ENCODE data around the gene NPPB. TPM values are rescaled to one million over a fixed set of nuclear protein-coding genes. Genes with fewer than 3 reads are reported as not detected.

NPPB gene
- total RNA-seq, 1 experiment from 2014 or later: 0.35 TPM

DNA sequence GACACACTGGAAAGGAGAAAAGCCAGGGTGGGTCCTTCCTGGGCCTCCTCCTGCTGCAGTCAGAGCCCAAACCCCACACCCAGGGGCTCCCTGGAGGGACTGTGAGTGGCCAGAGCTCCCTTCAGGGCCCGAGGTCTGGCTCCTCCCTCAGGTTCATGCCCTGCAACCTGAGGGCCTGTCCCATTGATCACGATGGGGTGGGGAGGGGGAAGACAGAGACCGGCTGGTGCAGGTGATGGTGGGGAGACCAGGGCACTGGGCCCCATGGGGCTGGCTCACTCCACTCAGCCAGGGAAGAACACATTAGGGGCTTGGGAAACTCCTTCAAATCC, 30.1 kb upstream of the NPPB start:
- H2AK5ac ChIP-seq (ENCODE audit: insufficient read length, low read length): no peak overlapping the region
- peaks cover 0 to 14% of the 10 kb centered on the region in 2 experiments; a peak in 3 of 4 replicates for H3K4me1 Mint-ChIP-seq
- H3K36me3 Mint-ChIP-seq (ENCODE audit: insufficient read depth in 1 of 3, low read depth in 3 of 3): no peaks in the 10 kb centered on the region
- no peak overlapping the region for H3K18ac ChIP-seq (ENCODE audit: insufficient read length, low read depth, low read length)
- H3K14ac ChIP-seq (ENCODE audit: insufficient read depth, low read length): peak overlapping the region; percentile 49; the same call in 1 of the 2 replicates
- no peaks in the 10 kb centered on the region for H4K20me1 ChIP-seq (ENCODE audit: control insufficient read depth, insufficient read depth, insufficient read length)
- H4K91ac ChIP-seq (ENCODE audit: insufficient read length, low read depth, low read length): no peak overlapping the region
- no peak overlapping the region for H2BK15ac ChIP-seq (ENCODE audit: low read depth, low read length)
- no peak overlapping the region for H3K56ac ChIP-seq (ENCODE audit: insufficient read length, low read depth, low read length)
- no peak overlapping the region for H3K4me3 Mint-ChIP-seq
- H3K23me2 ChIP-seq (ENCODE audit: insufficient read length, low read depth, low read length, poor library complexity, severe bottlenecking): no peaks in the 10 kb centered on the region
- no peak overlapping the region for H4K8ac ChIP-seq (replicated peaks; ENCODE audit: insufficient read length, low read depth, low read length)
- H3K4me2 ChIP-seq (ENCODE audit: insufficient read depth, insufficient read length, low read length): no peak overlapping the region
- DNase-seq: no peak
- H2BK5ac ChIP-seq (ENCODE audit: insufficient read length, low read length): no peak overlapping the region
- H3K4me1 ChIP-seq (ENCODE audit: insufficient read depth, low read length): no peaks in the 10 kb centered on the region
- no peak overlapping the region for H4K5ac ChIP-seq (ENCODE audit: insufficient read length, low read depth, low read length)
- H3K27me3 ChIP-seq (ENCODE audit: insufficient read depth, low read length): no peaks in the 10 kb centered on the region
- H2BK20ac ChIP-seq (ENCODE audit: low read depth, low read length, poor library complexity, severe bottlenecking): no peak overlapping the region
- no peak overlapping the region for H3K4ac ChIP-seq (ENCODE audit: low read depth, low read length)
- no peak overlapping the region for H3T11ph ChIP-seq (ENCODE audit: low read length)
- no peak overlapping the region for H3K27ac ChIP-seq (ENCODE audit: insufficient read length, low read depth, low read length)
- no peaks in the 10 kb centered on the region for H3K9me3 ChIP-seq (ENCODE audit: control insufficient read depth, low read depth, low read length)
- H2AFZ ChIP-seq (ENCODE audit: low read length): no peak overlapping the region
- TF ChIP-seq, protein P1, sequence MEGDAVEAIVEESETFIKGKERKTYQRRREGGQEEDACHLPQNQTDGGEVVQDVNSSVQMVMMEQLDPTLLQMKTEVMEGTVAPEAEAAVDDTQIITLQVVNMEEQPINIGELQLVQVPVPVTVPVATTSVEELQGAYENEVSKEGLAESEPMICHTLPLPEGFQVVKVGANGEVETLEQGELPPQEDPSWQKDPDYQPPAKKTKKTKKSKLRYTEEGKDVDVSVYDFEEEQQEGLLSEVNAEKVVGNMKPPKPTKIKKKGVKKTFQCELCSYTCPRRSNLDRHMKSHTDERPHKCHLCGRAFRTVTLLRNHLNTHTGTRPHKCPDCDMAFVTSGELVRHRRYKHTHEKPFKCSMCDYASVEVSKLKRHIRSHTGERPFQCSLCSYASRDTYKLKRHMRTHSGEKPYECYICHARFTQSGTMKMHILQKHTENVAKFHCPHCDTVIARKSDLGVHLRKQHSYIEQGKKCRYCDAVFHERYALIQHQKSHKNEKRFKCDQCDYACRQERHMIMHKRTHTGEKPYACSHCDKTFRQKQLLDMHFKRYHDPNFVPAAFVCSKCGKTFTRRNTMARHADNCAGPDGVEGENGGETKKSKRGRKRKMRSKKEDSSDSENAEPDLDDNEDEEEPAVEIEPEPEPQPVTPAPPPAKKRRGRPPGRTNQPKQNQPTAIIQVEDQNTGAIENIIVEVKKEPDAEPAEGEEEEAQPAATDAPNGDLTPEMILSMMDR (conservative IDR thresholded peaks at IDR 0.05): no peak
- no peak overlapping the region for H2BK12ac ChIP-seq (ENCODE audit: insufficient read length, low read depth, low read length)
- no peak overlapping the region for H3K23ac ChIP-seq (ENCODE audit: insufficient read length, low read depth, low read length)
- H3K27me3 Mint-ChIP-seq (ENCODE audit: low read depth): no peaks in the 10 kb centered on the region
- no peak overlapping the region for H2BK120ac ChIP-seq (ENCODE audit: low read depth, low read length, poor library complexity, severe bottlenecking)
- no CpG with 5 or more reads among the region's 3 CpGs for WGBS (ENCODE audit: extremely low coverage, insufficient read length, low lambda C conversion rate)
- H3K79me2 ChIP-seq (ENCODE audit: insufficient read depth, low read length): no peaks in the 10 kb centered on the region
- no peaks in the 10 kb centered on the region for H3K79me1 ChIP-seq (ENCODE audit: insufficient read depth, low read depth, low read length, poor library complexity, severe bottlenecking)
- no peak overlapping the region; a peak in 1 of 7 replicates for H3K27ac Mint-ChIP-seq
- H3K9ac ChIP-seq (ENCODE audit: extremely low read depth, insufficient read length, low read length): no peak overlapping the region
- no peaks in the 10 kb centered on the region for H3K9me3 Mint-ChIP-seq
